ENCODE measurements around the gene SLC39A3. TPM values are rescaled to one million over a fixed set of nuclear protein-coding genes. Genes with fewer than 3 reads are reported as not detected.

Gene SLC39A3
- total RNA-seq, 1 experiment from 2014 or later: 39.1 TPM

DNA sequence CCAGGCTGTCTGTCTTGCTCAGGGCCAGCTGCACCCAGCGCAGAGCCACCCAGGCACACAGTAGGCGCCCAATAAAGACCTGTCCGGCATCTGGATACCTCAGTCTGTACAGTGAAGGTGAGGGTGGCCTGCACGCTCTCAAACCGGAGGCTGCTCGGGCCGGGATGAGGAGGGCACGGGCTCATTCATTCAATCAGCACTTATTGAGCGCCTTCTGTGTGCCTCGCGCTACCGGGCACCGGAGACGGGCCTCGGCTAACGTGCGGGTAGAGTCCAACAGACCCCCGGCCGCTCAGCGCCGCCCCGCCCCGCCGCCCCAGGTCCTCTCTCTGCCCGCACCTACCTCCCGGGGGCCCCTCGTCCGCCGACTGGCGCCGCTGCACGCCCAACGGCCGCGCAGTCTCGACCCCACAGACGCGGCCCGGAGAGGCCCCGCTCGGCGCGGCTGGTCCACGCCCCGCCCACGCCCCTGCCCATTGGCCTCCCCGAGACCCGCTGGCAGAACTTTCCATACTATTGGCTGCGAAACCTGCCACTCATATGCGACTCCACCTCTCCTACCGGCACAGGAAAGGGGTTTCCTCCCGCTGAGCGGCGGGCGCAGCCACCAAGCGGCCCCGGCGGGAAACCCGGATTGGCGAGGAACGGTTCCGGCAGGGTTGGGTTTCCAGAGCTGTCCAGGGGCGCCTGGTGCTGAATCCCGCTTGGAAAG, at the start of gene SLC39A3 (continued):
- TF ChIP-seq, protein P1, sequence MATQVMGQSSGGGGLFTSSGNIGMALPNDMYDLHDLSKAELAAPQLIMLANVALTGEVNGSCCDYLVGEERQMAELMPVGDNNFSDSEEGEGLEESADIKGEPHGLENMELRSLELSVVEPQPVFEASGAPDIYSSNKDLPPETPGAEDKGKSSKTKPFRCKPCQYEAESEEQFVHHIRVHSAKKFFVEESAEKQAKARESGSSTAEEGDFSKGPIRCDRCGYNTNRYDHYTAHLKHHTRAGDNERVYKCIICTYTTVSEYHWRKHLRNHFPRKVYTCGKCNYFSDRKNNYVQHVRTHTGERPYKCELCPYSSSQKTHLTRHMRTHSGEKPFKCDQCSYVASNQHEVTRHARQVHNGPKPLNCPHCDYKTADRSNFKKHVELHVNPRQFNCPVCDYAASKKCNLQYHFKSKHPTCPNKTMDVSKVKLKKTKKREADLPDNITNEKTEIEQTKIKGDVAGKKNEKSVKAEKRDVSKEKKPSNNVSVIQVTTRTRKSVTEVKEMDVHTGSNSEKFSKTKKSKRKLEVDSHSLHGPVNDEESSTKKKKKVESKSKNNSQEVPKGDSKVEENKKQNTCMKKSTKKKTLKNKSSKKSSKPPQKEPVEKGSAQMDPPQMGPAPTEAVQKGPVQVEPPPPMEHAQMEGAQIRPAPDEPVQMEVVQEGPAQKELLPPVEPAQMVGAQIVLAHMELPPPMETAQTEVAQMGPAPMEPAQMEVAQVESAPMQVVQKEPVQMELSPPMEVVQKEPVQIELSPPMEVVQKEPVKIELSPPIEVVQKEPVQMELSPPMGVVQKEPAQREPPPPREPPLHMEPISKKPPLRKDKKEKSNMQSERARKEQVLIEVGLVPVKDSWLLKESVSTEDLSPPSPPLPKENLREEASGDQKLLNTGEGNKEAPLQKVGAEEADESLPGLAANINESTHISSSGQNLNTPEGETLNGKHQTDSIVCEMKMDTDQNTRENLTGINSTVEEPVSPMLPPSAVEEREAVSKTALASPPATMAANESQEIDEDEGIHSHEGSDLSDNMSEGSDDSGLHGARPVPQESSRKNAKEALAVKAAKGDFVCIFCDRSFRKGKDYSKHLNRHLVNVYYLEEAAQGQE (IDR thresholded peaks at IDR 0.05; ENCODE audit: low read depth): no peak; the same call in none of the 2 replicates
- no peak for TF ChIP-seq RAD21 (IDR thresholded peaks at IDR 0.05; ENCODE audit: low read depth)
- TF ChIP-seq SRF (IDR thresholded peaks at IDR 0.05; ENCODE audit: low read depth): no peak; the same call in 1 of the 2 replicates
- peak; percentile 53 for TF ChIP-seq POLR2AphosphoS5 (IDR thresholded peaks at IDR 0.05; ENCODE audit: low read depth, low read length)
- no peak for TF ChIP-seq JUND (IDR thresholded peaks at IDR 0.05)
- TF ChIP-seq SIN3A (IDR thresholded peaks at IDR 0.05; ENCODE audit: low read depth): peak; percentile 93; the same call in 1 of the 2 replicates

- no peak overlapping the region for H2AFZ ChIP-seq (ENCODE audit: low read depth, low read length, poor library complexity, severe bottlenecking)
- intact Hi-C loops (cut with micrococcal nuclease): no loop called here
- ChIA-PET POLR2A (no interaction called here), RAD21 (ENCODE audit: low non-redundant PET in 1 of 2, low total read pairs in 2 of 2, uncharacterized antibody in 2 of 2, unreplicated experiment in 2 of 2) (no interaction called here), CTCF (no interaction called here)
- peaks cover 20 to 30% of the 10 kb centered on the region in 2 experiments for H3K4me1 ChIP-seq (ENCODE audit: control insufficient read depth in 1 of 2, insufficient read depth in 2 of 2, low read length in 2 of 2)
- peaks cover 12 to 18% of the 10 kb centered on the region in 2 experiments; a peak in 3 of 4 replicates for H3K36me3 ChIP-seq (ENCODE audit: control insufficient read depth in 1 of 2, insufficient read depth in 2 of 2, low read length in 2 of 2)
- no peaks in the 10 kb centered on the region for H3K9me3 ChIP-seq (ENCODE audit: control insufficient read depth in 1 of 2, insufficient read depth in 1 of 2, low read depth in 1 of 2, low read length in 2 of 2)
- H3K9ac ChIP-seq (ENCODE audit: low read length): no peak overlapping the region
- no peaks in the 10 kb centered on the region for H3K9me2 ChIP-seq (ENCODE audit: insufficient read depth)
- no peak overlapping the region for H3K4me3 ChIP-seq (replicated peaks in 1 of 2; ENCODE audit: low read depth in 1 of 2, low read length in 2 of 2)
- H4K20me1 ChIP-seq (ENCODE audit: insufficient read depth): no peaks in the 10 kb centered on the region
- BruUV-seq (replicated peaks): no TSS peak
- no peaks in the 10 kb centered on the region for H3K27me3 ChIP-seq (ENCODE audit: insufficient read depth, low read length)
- peaks cover 72% of the 10 kb centered on the region for H3K79me2 ChIP-seq (ENCODE audit: insufficient read depth, low read length)
- ATAC-seq (no peak), DNase-seq (ENCODE audit: low read depth, low spot score) (no peak)
- no peak overlapping the region for H3K27ac ChIP-seq (ENCODE audit: low read depth, low read length)
- H3K4me2 ChIP-seq (ENCODE audit: low read length): no peak overlapping the region
- TF ChIP-seq EZH2 (IDR thresholded peaks at IDR 0.05): no peak
- TF ChIP-seq FOSL1 (IDR thresholded peaks at IDR 0.05; ENCODE audit: low read depth): no peak
- TF ChIP-seq SIN3A (IDR thresholded peaks at IDR 0.05; ENCODE audit: low read depth): no peak
- TF ChIP-seq JUND (IDR thresholded peaks at IDR 0.05): no peak
- no peak for TF ChIP-seq ZBTB33 (IDR thresholded peaks at IDR 0.05; ENCODE audit: extremely low read depth, insufficient replicate concordance, low read length)
- TF ChIP-seq EZH2phosphoT487 (IDR thresholded peaks at IDR 0.05; ENCODE audit: borderline replicate concordance): no peak
- TF ChIP-seq CBX3 (IDR thresholded peaks at IDR 0.05; ENCODE audit: low read depth): no peak
- no peak for TF ChIP-seq POLR2AphosphoS5 (IDR thresholded peaks at IDR 0.05; ENCODE audit: low read depth, low read length)
- no peak for TF ChIP-seq ELF1 (IDR thresholded peaks at IDR 0.05; ENCODE audit: borderline replicate concordance, low read depth)
- no peak for TF ChIP-seq MAX (IDR thresholded peaks at IDR 0.05)
- TF ChIP-seq ZFX (IDR thresholded peaks at IDR 0.05): no peak
- TF ChIP-seq YY1 (IDR thresholded peaks at IDR 0.05; ENCODE audit: extremely low read depth, insufficient replicate concordance, low read depth, low read length): no peak
- TF ChIP-seq, protein P2, sequence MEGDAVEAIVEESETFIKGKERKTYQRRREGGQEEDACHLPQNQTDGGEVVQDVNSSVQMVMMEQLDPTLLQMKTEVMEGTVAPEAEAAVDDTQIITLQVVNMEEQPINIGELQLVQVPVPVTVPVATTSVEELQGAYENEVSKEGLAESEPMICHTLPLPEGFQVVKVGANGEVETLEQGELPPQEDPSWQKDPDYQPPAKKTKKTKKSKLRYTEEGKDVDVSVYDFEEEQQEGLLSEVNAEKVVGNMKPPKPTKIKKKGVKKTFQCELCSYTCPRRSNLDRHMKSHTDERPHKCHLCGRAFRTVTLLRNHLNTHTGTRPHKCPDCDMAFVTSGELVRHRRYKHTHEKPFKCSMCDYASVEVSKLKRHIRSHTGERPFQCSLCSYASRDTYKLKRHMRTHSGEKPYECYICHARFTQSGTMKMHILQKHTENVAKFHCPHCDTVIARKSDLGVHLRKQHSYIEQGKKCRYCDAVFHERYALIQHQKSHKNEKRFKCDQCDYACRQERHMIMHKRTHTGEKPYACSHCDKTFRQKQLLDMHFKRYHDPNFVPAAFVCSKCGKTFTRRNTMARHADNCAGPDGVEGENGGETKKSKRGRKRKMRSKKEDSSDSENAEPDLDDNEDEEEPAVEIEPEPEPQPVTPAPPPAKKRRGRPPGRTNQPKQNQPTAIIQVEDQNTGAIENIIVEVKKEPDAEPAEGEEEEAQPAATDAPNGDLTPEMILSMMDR (IDR thresholded peaks at IDR 0.05 in 2 of 3, conservative IDR thresholded peaks at IDR 0.05 in 1 of 3; ENCODE audit: borderline replicate concordance in 1 of 3, insufficient read depth in 1 of 3, low read depth in 2 of 3, low read length in 2 of 3): no peak
- TF ChIP-seq EGR1 (IDR thresholded peaks at IDR 0.05; ENCODE audit: low read depth): no peak
- TF ChIP-seq RAD21 (IDR thresholded peaks at IDR 0.05; ENCODE audit: low read depth): no peak
These were observed 48.4 kb upstream of the SLC39A3 start for GRCh38 chr19:2788237-2788636.

Measured in HCT116 (cell line).